ENCODE results near the gene ABCG2.

ABCG2 gene

DNA sequence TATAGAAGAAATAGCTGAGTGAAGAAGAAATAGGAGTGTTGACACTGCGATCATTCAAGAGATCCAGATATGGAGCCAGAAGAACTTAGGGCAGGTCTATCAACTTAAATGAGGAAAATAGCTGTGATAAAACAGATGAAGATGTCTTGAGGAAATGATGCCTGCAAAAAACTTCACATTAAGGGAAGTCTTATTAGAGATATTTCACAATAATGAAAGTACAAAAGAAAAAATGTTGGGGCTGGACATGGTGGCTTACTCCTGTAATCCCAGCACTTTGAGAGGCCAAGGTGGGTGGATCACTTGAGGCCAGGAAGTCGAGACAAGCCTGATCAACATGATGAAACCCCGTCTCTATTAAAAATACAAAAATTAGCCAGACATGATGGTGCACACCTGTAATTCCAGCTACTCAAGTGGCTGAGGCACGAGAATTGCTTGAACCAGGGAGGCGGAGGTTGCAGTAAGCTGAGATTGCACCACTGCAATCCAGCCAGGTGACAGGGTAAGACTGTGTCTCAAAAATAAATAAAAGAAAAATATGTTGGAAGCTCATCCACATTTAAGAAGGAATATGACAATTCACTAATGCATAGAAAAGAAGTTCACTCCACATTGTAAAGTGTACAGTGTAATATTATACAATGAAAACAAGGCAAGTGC is 94.7 kb downstream of the ABCG2 start:
- DNase-seq (ENCODE audit: low read depth, low spot score), result no peak
- TF ChIP-seq, protein P1, sequence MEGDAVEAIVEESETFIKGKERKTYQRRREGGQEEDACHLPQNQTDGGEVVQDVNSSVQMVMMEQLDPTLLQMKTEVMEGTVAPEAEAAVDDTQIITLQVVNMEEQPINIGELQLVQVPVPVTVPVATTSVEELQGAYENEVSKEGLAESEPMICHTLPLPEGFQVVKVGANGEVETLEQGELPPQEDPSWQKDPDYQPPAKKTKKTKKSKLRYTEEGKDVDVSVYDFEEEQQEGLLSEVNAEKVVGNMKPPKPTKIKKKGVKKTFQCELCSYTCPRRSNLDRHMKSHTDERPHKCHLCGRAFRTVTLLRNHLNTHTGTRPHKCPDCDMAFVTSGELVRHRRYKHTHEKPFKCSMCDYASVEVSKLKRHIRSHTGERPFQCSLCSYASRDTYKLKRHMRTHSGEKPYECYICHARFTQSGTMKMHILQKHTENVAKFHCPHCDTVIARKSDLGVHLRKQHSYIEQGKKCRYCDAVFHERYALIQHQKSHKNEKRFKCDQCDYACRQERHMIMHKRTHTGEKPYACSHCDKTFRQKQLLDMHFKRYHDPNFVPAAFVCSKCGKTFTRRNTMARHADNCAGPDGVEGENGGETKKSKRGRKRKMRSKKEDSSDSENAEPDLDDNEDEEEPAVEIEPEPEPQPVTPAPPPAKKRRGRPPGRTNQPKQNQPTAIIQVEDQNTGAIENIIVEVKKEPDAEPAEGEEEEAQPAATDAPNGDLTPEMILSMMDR (IDR thresholded peaks at IDR 0.05; ENCODE audit: insufficient read depth, low read length, missing control alignments), result no peak
- ChIA-PET CTCF (interaction anchor here (1.3 to 15.1 kb wide), 3 partner anchors 9 to 147 kb away, joined by 3 to 197 read pairs (median 6); no protein-coding TSS in a partner anchor), POLR2A (no interaction called here)
- no peak overlapping the region for H3K4me3 ChIP-seq (ENCODE audit: low read depth, low read length)

DNA sequence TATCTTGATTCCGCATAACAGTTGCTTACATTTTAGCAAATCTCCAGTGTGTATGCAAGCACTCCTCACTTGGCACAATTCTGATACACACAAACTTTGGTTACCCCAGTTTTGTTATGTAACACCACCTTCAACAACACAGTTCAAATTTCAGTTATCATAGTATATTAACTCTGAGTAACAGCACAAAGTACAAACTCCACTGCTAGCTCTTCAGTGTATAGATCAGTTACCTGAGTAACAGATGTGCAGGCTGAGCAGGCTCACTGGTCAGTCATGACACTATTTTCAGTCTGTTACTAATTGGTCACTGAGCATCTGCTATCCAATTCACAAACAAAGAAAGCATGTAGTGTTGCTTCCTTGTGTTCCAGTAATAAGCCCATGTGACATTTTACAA is 95.6 kb downstream of the ABCG2 start:
- POLR2A ChIA-PET, result no interaction called here
- TF ChIP-seq, protein P1 (IDR thresholded peaks at IDR 0.05; ENCODE audit: insufficient read depth, low read length, missing control alignments), result no peak
- DNase-seq (ENCODE audit: low read depth, low spot score), result no peak
- CTCF ChIA-PET, result interaction anchor here (15.1 kb wide), 1 partner anchor 148 kb away, joined by 197 read pairs; no protein-coding TSS in a partner anchor
- no peak overlapping the region for H3K4me3 ChIP-seq (ENCODE audit: low read depth, low read length)

DNA sequence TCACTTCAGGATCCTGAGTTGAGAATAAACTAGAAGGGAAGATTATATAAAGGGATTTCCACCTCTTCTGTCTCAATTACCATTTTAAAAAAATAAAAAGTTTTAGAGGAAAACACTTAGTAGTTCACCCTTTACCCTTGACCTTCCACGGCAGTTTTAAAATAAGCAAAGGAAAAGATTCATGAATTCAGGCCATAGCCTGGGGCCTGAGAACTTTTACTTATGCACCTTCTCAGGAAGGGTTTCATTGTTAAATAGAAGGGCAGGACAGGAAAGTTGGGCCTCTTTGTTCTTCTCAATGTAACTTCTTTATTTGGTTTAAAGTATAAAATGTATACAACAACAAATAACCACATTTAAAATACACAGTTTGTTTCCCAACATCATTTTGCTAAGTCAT is 96.1 kb downstream of the ABCG2 start:
- ChIA-PET POLR2A (no interaction called here), CTCF (interaction anchor here (15.1 kb wide), 1 partner anchor 149 kb away, joined by 197 read pairs; no protein-coding TSS in a partner anchor)
- H3K4me3 ChIP-seq (ENCODE audit: low read depth, low read length), result no peak overlapping the region
- no peak for DNase-seq (ENCODE audit: low read depth, low spot score)
- TF ChIP-seq, protein P1 (IDR thresholded peaks at IDR 0.05; ENCODE audit: insufficient read depth, low read length, missing control alignments), result no peak

DNA sequence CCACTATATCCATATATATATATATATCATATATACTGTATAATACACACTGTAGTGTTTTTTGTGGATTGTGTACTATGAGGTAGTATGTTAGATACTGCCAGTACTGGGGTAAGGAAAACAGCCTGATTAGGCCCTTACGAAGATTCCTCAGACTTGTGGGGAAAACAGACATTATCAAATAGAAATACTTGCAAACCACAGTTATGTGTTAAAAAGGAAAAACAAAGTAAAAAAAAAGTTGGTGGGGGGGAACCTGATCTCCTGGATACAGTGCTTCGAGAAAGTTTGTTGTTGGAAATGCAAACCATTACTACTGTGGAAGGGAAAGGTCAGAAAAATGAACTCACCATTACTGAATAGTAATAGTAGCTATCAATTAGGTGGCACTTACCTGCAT is 98.0 kb downstream of the ABCG2 start:
- POLR2A ChIA-PET, result no interaction called here
- no peak for DNase-seq (ENCODE audit: low read depth, low spot score)
- CTCF ChIA-PET, result interaction anchor here (1.0 to 15.1 kb wide), 2 partner anchors 28 to 151 kb away, joined by 3 to 197 read pairs; no protein-coding TSS in a partner anchor
- TF ChIP-seq, protein P1 (IDR thresholded peaks at IDR 0.05; ENCODE audit: insufficient read depth, low read length, missing control alignments), result no peak
- H3K4me3 ChIP-seq (ENCODE audit: low read depth, low read length), result no peak overlapping the region

DNA sequence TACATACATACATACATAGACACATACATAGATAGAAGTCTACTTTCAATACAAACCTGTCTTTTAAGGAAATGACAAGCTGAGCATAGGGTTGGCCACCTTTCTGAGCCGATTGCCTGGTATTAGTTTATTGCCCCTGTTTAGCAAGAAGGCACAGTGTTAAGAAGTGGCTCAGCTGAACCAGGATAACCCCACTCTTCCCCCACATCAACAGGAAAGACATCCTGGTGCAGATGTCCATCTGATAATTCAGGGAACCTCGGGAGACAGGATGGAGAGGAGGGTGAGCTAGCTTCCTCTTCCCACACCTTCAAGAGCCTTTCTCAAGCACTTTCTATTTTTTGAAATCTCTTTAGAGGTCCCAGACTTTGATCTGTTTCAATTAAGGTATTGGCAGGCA is 98.7 kb downstream of the ABCG2 start:
- CTCF ChIA-PET, result interaction anchor here (1.0 to 15.1 kb wide), 2 partner anchors 27 to 151 kb away, joined by 3 to 197 read pairs; no protein-coding TSS in a partner anchor
- DNase-seq (ENCODE audit: low read depth, low spot score), result no peak
- TF ChIP-seq, protein P1 (IDR thresholded peaks at IDR 0.05; ENCODE audit: insufficient read depth, low read length, missing control alignments), result no peak
- H3K4me3 ChIP-seq (ENCODE audit: low read depth, low read length), result no peak overlapping the region
- POLR2A ChIA-PET, result no interaction called here

DNA sequence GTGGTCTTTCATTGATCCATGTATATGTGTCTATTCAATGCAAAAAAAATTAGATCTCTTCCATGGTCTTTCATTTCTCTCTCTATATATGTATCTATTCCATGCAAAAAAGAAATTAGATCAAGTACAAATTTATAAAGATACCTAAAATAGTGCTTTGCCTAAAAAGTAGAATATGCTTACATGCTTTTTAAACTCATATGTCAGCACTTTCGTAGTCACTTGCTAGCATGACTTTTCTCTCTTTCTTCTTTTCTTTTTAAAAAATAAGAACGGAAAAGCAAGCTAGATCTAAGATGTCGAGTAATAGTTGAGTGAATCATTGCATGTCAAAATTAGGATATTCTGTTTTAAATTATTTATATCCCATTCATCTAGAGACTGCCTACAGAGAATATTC is 100.1 kb downstream of the ABCG2 start:
- CTCF ChIA-PET, result interaction anchor here (1.3 to 15.1 kb wide), 4 partner anchors 16 to 206 kb away, joined by 3 to 197 read pairs (median 6); no protein-coding TSS in a partner anchor
- TF ChIP-seq, protein P1 (IDR thresholded peaks at IDR 0.05; ENCODE audit: insufficient read depth, low read length, missing control alignments), result no peak
- no peak overlapping the region for H3K4me3 ChIP-seq (ENCODE audit: low read depth, low read length)
- POLR2A ChIA-PET, result no interaction called here
- DNase-seq (ENCODE audit: low read depth, low spot score), result no peak
